HEK293 (cell line): ENCODE measurements around the gene SLC7A10.

Experiments
- CTCF ChIA-PET: fragments of 350-600 bp; formaldehyde crosslinking; extraction: SDS; loops from one replicate; lab custom pipeline; 2021; ENCODE audit warnings: antibody characterized with exemption; lab: Yijun Ruan, JAX
- POLR2A ChIA-PET: fragments of 300-600 bp; formaldehyde crosslinking; extraction: SDS; loops from one replicate; lab custom pipeline; 2020; ENCODE audit warnings: antibody characterized with exemption, inconsistent platforms; lab: Yijun Ruan, JAX
- H3K27ac ChIP-seq: fragments of 200-500 bp; sonication (Bioruptor generic); 2 replicates; pipeline ENCODE4 v1.5.1; 2014; ENCODE audit warnings: low read depth, low read length, control low read depth, inconsistent platforms; ENCODE audit errors: extremely low read depth
- H3K36me3 ChIP-seq, 2 experiments: fragments of 200-500 bp in 1 of 2; sonication (Bioruptor generic) in 1 of 2; 1 replicate in 1 of 2; 2 replicates in 1 of 2; pipeline ENCODE4 v1.5.1; 2014 to 2017; ENCODE audit warnings: inconsistent platforms in 2 of 2, low read length in 2 of 2; ENCODE audit not compliant: control insufficient read depth in 2 of 2, insufficient read depth in 1 of 2
- H3K4me1 ChIP-seq: fragments of 200-500 bp; sonication (Bioruptor generic); 2 replicates; pipeline ENCODE4 v1.5.1; 2014; ENCODE audit warnings: mild to moderate bottlenecking, low read length, inconsistent platforms; ENCODE audit not compliant: control insufficient read depth, insufficient read depth
- H3K4me3 ChIP-seq: 2 replicates; pipeline ENCODE4 v1.5.1; 2011; ENCODE audit warnings: low read depth, mild to moderate bottlenecking, control low read depth, low read length, moderate library complexity
- H3K9me3 ChIP-seq: fragments of 200-500 bp; sonication (Bioruptor generic); 2 replicates; pipeline ENCODE4 v1.5.1; 2014; ENCODE audit warnings: low read depth, low read length, inconsistent platforms; ENCODE audit not compliant: control insufficient read depth, insufficient read depth
- KLF1 ChIP-seq: fragments of 450-650 bp; formaldehyde crosslinking; IDR thresholded peaks from 2 replicates; pipeline ENCODE4 v1.5.1; 2016; ENCODE audit warnings: missing biosample characterization, missing genetic modification characterization
- KLF10 ChIP-seq: fragments of 450-650 bp; IDR thresholded peaks from 2 replicates; pipeline ENCODE4 v1.5.1; 2018; ENCODE audit warnings: missing biosample characterization, mild to moderate bottlenecking, missing genetic modification characterization
- KLF7 ChIP-seq: fragments of 450-650 bp; formaldehyde crosslinking; IDR thresholded peaks from 2 replicates; pipeline ENCODE4 v1.5.1; 2016; ENCODE audit warnings: missing biosample characterization, missing genetic modification characterization, borderline replicate concordance
- KLF8 ChIP-seq: fragments of 450-650 bp; formaldehyde crosslinking; IDR thresholded peaks from 2 replicates; pipeline ENCODE4 v1.5.1; 2016; ENCODE audit warnings: missing biosample characterization, missing genetic modification characterization
- SP3 ChIP-seq: fragments of 450-650 bp; formaldehyde crosslinking; IDR thresholded peaks from 2 replicates; pipeline ENCODE4 v1.5.1; 2016; ENCODE audit warnings: missing biosample characterization, missing genetic modification characterization
- ZBTB7A ChIP-seq: fragments of 450-650 bp; formaldehyde crosslinking; IDR thresholded peaks from 2 replicates; pipeline ENCODE4 v1.5.1; 2016; ENCODE audit warnings: low read depth, missing biosample characterization, missing genetic modification characterization
- ZNF2 ChIP-seq: fragments of 450-650 bp; formaldehyde crosslinking; IDR thresholded peaks from 2 replicates; pipeline ENCODE4 v1.5.1; 2016; ENCODE audit warnings: missing biosample characterization, missing genetic modification characterization
- ZNF501 ChIP-seq: fragments of 450-650 bp; formaldehyde crosslinking; IDR thresholded peaks from 2 replicates; pipeline ENCODE4 v1.5.1; 2016; ENCODE audit warnings: missing biosample characterization, missing genetic modification characterization
- ZNF555 ChIP-seq: fragments of 450-650 bp; formaldehyde crosslinking; conservative IDR thresholded peaks from 2 replicates; pipeline ENCODE4 v1.5.1; 2017; ENCODE audit warnings: missing biosample characterization, mild to moderate bottlenecking, missing genetic modification characterization, inconsistent platforms
- ZNF558 ChIP-seq: fragments of 450-650 bp; formaldehyde crosslinking; IDR thresholded peaks from 2 replicates; pipeline ENCODE4 v1.5.1; 2016; ENCODE audit warnings: missing biosample characterization, missing genetic modification characterization
- ZNF843 ChIP-seq: fragments of 450-650 bp; formaldehyde crosslinking; IDR thresholded peaks from 2 replicates; pipeline ENCODE4 v1.5.1; 2016; ENCODE audit warnings: missing biosample characterization, missing genetic modification characterization
- ZSCAN16 ChIP-seq: fragments of 450-650 bp; formaldehyde crosslinking; IDR thresholded peaks from 2 replicates; pipeline ENCODE4 v1.5.1; 2016; ENCODE audit warnings: missing biosample characterization, missing genetic modification characterization
- ZSCAN23 ChIP-seq: fragments of 450-650 bp; formaldehyde crosslinking; IDR thresholded peaks from 2 replicates; pipeline ENCODE4 v1.5.1; 2016; ENCODE audit warnings: missing biosample characterization, missing genetic modification characterization
- TF ChIP-seq, protein P1 (sequence below): fragments of 450-650 bp; formaldehyde crosslinking; IDR thresholded peaks from 2 replicates; pipeline ENCODE4 v1.5.0; 2017; ENCODE audit warnings: missing biosample characterization, missing genetic modification characterization, borderline replicate concordance
- TF ChIP-seq, protein P2 (sequence below): fragments of 450-650 bp; formaldehyde crosslinking; IDR thresholded peaks from 2 replicates; pipeline ENCODE4 v1.5.1; 2016; ENCODE audit warnings: missing biosample characterization, missing genetic modification characterization
- TF ChIP-seq, protein P3 (sequence below): fragments of 450-650 bp; formaldehyde crosslinking; conservative IDR thresholded peaks from 2 replicates; pipeline ENCODE4 v1.5.1; 2016; ENCODE audit warnings: low read depth, missing biosample characterization, missing genetic modification characterization
- TF ChIP-seq, protein P4 (sequence below): fragments of 450-650 bp; IDR thresholded peaks from 2 replicates; pipeline ENCODE4 v1.5.1; 2018; ENCODE audit warnings: missing biosample characterization, missing genetic modification characterization
- TF ChIP-seq, protein P5 (sequence below): fragments of 450-650 bp; formaldehyde crosslinking; IDR thresholded peaks from 2 replicates; pipeline ENCODE4 v1.5.1; 2016; ENCODE audit warnings: missing biosample characterization, missing genetic modification characterization, borderline replicate concordance
- TF ChIP-seq, protein P6 (sequence below): sonication (generic); formaldehyde crosslinking; IDR thresholded peaks from 2 replicates; pipeline ENCODE4 v1.8.1; 2022; ENCODE audit warnings: mild to moderate bottlenecking, moderate library complexity, missing genetic modification reagents

SLC7A10 gene

DNA sequence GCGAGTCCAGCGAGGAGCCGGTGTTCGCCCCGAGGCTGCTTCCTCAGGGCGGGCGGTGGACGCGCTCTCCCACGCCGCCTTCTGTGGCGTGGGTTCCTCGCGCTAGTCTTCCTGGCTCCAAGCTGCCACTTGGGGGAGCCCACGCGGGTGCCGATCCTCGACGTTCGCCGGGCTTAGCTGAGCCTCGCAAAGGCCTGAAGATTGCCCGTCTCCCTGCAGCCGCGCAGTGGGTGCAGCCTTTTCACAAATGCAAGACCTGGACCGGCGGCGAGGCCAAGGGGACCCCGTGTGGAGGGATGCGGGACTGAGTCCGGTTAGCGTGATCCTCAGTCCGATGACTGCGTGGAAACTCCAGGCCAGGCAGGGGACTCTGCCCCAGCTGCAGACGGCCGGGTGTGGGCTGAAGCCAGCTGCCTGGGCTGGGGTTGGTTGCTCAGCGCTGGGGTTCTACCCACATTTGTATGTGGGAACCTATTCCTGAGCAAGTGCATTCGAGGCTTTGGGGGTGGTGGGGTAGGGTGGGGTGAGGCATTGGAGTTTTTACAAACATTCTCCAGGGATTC, 48.2 kb downstream of the SLC7A10 start (continued):
- TF ChIP-seq, protein P1, sequence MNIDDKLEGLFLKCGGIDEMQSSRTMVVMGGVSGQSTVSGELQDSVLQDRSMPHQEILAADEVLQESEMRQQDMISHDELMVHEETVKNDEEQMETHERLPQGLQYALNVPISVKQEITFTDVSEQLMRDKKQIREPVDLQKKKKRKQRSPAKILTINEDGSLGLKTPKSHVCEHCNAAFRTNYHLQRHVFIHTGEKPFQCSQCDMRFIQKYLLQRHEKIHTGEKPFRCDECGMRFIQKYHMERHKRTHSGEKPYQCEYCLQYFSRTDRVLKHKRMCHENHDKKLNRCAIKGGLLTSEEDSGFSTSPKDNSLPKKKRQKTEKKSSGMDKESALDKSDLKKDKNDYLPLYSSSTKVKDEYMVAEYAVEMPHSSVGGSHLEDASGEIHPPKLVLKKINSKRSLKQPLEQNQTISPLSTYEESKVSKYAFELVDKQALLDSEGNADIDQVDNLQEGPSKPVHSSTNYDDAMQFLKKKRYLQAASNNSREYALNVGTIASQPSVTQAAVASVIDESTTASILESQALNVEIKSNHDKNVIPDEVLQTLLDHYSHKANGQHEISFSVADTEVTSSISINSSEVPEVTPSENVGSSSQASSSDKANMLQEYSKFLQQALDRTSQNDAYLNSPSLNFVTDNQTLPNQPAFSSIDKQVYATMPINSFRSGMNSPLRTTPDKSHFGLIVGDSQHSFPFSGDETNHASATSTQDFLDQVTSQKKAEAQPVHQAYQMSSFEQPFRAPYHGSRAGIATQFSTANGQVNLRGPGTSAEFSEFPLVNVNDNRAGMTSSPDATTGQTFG (tag by site-specific recombination), result peak; percentile 75; the same call in 1 of the 2 replicates
- TF ChIP-seq KLF8 (tag by site-specific recombination), result no peak
- TF ChIP-seq KLF7 (tag by site-specific recombination), result peak; percentile 77
- peak; percentile 93; the same call in 1 of the 2 replicates for TF ChIP-seq ZNF2
- no peak for TF ChIP-seq SP3 (tag by site-specific recombination)
- TF ChIP-seq ZSCAN23 (tag by site-specific recombination), result no peak
- TF ChIP-seq, protein P2, sequence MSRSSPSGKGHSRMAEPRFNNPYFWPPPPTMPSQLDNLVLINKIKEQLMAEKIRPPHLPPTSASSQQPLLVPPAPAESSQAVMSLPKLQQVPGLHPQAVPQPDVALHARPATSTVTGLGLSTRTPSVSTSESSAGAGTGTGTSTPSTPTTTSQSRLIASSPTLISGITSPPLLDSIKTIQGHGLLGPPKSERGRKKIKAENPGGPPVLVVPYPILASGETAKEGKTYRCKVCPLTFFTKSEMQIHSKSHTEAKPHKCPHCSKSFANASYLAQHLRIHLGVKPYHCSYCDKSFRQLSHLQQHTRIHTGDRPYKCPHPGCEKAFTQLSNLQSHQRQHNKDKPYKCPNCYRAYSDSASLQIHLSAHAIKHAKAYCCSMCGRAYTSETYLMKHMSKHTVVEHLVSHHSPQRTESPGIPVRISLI, result no peak
- peak; percentile 88 for TF ChIP-seq ZNF501 (tag by site-specific recombination)
- TF ChIP-seq ZSCAN16 (tag by site-specific recombination), result peak; percentile 77
- no peak for TF ChIP-seq ZNF555 (tag by site-specific recombination)

DNA sequence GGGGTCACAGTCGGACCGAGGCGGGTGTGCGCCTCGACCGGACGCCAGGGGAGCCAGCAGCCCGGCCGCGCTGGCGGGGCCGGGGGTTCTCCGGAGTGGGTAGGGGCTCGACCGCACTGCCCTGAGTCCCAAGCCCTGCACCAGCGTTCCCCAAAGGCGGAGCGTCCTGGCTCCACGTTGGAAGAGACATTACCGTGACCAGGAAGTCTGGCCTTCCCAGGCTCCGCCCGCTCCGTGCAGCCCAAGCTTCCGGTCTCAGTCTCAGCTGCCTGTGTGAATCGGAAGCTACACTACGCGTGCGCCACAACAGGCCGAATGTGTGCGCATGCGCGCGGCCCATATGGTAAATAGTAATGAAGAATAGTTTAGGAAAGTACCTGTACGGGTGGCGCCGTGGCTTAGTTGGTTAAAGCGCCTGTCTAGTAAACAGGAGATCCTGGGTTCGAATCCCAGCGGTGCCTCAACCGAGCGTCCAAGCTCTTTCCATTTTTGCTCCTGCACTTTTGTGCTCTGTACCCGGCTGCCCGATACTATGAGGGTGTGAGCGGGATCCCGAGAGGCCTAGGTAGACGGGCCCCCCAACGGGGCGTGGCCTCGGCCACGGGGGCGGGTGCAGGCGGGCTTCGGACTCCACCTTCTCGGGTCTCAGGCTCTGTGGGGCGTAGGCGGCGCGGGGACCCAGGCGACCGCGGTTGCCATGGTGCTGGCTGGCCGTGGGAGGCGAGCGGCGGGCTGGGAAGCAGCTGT, 48.8 kb downstream of the SLC7A10 start:
- Histone ChIP-seq H3K36me3 (peaks cover 0 to 5% of the 10 kb centered on the region in 2 experiments; a peak in 1 of 3 replicates), H3K4me3 (peak overlapping the region; percentile 59), H3K27ac (peak overlapping the region; percentile 88), H3K9me3 (no peaks in the 10 kb centered on the region), H3K4me1 (peaks cover 20% of the 10 kb centered on the region)
- ChIA-PET CTCF (interaction anchor here (0.6 to 13.1 kb wide), 22 partner anchors 9 to 1309 kb away, joined by 3 to 154 read pairs (median 5); partner anchors contain the start of gene LRP3), POLR2A (interaction anchor here (0.5 to 3.0 kb wide), 36 partner anchors 7 to 502 kb away, joined by 3 to 43 read pairs (median 4); partner anchors contain the start of genes ANKRD27, CEBPA, CEBPG and CEP89)
- TF ChIP-seq ZNF558 (peak; percentile 89; the same call in 1 of the 2 replicates), KLF10 (tag by site-specific recombination) (peak; percentile 100), KLF1 (tag by site-specific recombination) (peak; percentile 89), ZBTB7A (tag by site-specific recombination) (peak; percentile 86), ZNF843 (tag by site-specific recombination) (0 out of 2 replicates have a peak, but pooled peaks have one; percentile 41)
- TF ChIP-seq, protein P3, sequence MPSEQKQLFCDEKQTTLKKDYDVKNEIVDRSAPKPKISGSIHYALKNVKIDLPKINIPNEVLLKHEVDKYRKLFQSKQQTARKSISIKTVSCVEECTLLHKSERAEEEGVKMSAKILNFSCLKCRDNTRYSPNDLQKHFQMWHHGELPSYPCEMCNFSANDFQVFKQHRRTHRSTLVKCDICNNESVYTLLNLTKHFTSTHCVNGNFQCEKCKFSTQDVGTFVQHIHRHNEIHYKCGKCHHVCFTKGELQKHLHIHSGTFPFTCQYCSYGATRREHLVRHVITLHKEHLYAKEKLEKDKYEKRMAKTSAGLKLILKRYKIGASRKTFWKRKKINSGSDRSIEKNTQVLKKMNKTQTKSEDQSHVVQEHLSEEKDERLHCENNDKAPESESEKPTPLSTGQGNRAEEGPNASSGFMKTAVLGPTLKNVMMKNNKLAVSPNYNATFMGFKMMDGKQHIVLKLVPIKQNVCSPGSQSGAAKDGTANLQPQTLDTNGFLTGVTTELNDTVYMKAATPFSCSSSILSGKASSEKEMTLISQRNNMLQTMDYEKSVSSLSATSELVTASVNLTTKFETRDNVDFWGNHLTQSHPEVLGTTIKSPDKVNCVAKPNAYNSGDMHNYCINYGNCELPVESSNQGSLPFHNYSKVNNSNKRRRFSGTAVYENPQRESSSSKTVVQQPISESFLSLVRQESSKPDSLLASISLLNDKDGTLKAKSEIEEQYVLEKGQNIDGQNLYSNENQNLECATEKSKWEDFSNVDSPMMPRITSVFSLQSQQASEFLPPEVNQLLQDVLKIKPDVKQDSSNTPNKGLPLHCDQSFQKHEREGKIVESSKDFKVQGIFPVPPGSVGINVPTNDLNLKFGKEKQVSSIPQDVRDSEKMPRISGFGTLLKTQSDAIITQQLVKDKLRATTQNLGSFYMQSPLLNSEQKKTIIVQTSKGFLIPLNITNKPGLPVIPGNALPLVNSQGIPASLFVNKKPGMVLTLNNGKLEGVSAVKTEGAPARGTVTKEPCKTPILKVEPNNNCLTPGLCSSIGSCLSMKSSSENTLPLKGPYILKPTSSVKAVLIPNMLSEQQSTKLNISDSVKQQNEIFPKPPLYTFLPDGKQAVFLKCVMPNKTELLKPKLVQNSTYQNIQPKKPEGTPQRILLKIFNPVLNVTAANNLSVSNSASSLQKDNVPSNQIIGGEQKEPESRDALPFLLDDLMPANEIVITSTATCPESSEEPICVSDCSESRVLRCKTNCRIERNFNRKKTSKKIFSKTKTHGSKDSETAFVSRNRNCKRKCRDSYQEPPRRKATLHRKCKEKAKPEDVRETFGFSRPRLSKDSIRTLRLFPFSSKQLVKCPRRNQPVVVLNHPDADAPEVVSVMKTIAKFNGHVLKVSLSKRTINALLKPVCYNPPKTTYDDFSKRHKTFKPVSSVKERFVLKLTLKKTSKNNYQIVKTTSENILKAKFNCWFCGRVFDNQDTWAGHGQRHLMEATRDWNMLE (tag by site-specific recombination), result peak; percentile 69
- TF ChIP-seq, protein P4, sequence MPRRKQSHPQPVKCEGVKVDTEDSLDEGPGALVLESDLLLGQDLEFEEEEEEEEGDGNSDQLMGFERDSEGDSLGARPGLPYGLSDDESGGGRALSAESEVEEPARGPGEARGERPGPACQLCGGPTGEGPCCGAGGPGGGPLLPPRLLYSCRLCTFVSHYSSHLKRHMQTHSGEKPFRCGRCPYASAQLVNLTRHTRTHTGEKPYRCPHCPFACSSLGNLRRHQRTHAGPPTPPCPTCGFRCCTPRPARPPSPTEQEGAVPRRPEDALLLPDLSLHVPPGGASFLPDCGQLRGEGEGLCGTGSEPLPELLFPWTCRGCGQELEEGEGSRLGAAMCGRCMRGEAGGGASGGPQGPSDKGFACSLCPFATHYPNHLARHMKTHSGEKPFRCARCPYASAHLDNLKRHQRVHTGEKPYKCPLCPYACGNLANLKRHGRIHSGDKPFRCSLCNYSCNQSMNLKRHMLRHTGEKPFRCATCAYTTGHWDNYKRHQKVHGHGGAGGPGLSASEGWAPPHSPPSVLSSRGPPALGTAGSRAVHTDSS, result peak; percentile 74
- TF ChIP-seq, protein P5, sequence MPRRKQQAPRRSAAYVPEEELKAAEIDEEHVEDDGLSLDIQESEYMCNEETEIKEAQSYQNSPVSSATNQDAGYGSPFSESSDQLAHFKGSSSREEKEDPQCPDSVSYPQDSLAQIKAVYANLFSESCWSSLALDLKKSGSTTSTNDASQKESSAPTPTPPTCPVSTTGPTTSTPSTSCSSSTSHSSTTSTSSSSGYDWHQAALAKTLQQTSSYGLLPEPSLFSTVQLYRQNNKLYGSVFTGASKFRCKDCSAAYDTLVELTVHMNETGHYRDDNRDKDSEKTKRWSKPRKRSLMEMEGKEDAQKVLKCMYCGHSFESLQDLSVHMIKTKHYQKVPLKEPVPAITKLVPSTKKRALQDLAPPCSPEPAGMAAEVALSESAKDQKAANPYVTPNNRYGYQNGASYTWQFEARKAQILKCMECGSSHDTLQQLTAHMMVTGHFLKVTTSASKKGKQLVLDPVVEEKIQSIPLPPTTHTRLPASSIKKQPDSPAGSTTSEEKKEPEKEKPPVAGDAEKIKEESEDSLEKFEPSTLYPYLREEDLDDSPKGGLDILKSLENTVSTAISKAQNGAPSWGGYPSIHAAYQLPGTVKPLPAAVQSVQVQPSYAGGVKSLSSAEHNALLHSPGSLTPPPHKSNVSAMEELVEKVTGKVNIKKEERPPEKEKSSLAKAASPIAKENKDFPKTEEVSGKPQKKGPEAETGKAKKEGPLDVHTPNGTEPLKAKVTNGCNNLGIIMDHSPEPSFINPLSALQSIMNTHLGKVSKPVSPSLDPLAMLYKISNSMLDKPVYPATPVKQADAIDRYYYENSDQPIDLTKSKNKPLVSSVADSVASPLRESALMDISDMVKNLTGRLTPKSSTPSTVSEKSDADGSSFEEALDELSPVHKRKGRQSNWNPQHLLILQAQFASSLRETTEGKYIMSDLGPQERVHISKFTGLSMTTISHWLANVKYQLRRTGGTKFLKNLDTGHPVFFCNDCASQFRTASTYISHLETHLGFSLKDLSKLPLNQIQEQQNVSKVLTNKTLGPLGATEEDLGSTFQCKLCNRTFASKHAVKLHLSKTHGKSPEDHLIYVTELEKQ (tag by site-specific recombination), result peak; percentile 68; the same call in 1 of the 2 replicates
- TF ChIP-seq, protein P6, sequence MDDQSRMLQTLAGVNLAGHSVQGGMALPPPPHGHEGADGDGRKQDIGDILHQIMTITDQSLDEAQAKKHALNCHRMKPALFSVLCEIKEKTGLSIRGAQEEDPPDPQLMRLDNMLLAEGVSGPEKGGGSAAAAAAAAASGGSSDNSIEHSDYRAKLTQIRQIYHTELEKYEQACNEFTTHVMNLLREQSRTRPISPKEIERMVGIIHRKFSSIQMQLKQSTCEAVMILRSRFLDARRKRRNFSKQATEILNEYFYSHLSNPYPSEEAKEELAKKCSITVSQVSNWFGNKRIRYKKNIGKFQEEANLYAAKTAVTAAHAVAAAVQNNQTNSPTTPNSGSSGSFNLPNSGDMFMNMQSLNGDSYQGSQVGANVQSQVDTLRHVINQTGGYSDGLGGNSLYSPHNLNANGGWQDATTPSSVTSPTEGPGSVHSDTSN (CRISPR knock-in tag), result no peak
